SHP77 (cell line): ENCODE measurements around the gene LRRC4B.
"Not testable (repeated sequence)": the region's sequence is repeated elsewhere in the genome, so short reads cannot be mapped to it uniquely, and the experiment has no call there.

Experiments
- DNase-seq, 2 experiments: peaks; one replicate each; lab custom pipeline; 2025; lab: John Stamatoyannopoulos, UW

LRRC4B gene

GRCh38 chr19:50486823-50487515, 81.3 kb downstream of the LRRC4B start:
- DNase-seq = peak; percentile 61 to 72

GRCh38 chr19:50485284-50485955, 82.8 kb downstream of the LRRC4B start:
- DNase-seq = no peak

GRCh38 chr19:50482916-50483315, 85.3 kb downstream of the LRRC4B start:
- DNase-seq = no peak

GRCh38 chr19:50482271-50482855, 85.9 kb downstream of the LRRC4B start:
- DNase-seq = no peak

- DNase-seq = no peak
These were observed 86.7 kb downstream of the LRRC4B start for GRCh38 chr19:50481351-50482149.

GRCh38 chr19:50480281-50481111, 87.7 kb downstream of the LRRC4B start:
- DNase-seq = no peak

- no peak for DNase-seq
These were observed 88.4 kb downstream of the LRRC4B start for GRCh38 chr19:50479761-50480251.

- DNase-seq = peak; percentile 26 to 30
These were observed 89.1 kb downstream of the LRRC4B start for GRCh38 chr19:50478901-50479715.

- DNase-seq = no peak
These were observed 90.3 kb downstream of the LRRC4B start for GRCh38 chr19:50477751-50478515.

- no peak for DNase-seq
These were observed 91.4 kb downstream of the LRRC4B start for GRCh38 chr19:50476907-50477238.

- DNase-seq = peak; percentile 84 to 88
These were observed 91.9 kb downstream of the LRRC4B start, which contains the start of the genes EMC10 and GARIN5A for GRCh38 chr19:50476224-50476906. Gene EMC10 (plus strand): TSS chr19:50476507. CDS start chr19:50476545, 38 bp downstream. Gene GARIN5A (minus strand): TSS chr19:50476848. CDS start chr19:50476388, 460 bp downstream.

GRCh38 chr19:50475736-50476223, 92.5 kb downstream of the LRRC4B start:
- DNase-seq = no peak

- no peak for DNase-seq
These were observed 93.1 kb downstream of the LRRC4B start for GRCh38 chr19:50475101-50475568.

GRCh38 chr19:50473336-50473735, 94.9 kb downstream of the LRRC4B start:
- not testable (repeated sequence) for DNase-seq

GRCh38 chr19:50468818-50469217, 99.4 kb downstream of the LRRC4B start:
- DNase-seq = no peak

GRCh38 chr19:50467566-50467965, 100.7 kb downstream of the LRRC4B start:
- DNase-seq = no peak
